Measurements from ENCODE around the gene CD1D. TPM values are rescaled to one million over a fixed set of nuclear protein-coding genes. Genes with fewer than 3 reads are reported as not detected.

The CD1D gene
- total RNA-seq, 4 donors from 2014 or later: 0.26 to 2.0 (median 1.1) TPM

DNA sequence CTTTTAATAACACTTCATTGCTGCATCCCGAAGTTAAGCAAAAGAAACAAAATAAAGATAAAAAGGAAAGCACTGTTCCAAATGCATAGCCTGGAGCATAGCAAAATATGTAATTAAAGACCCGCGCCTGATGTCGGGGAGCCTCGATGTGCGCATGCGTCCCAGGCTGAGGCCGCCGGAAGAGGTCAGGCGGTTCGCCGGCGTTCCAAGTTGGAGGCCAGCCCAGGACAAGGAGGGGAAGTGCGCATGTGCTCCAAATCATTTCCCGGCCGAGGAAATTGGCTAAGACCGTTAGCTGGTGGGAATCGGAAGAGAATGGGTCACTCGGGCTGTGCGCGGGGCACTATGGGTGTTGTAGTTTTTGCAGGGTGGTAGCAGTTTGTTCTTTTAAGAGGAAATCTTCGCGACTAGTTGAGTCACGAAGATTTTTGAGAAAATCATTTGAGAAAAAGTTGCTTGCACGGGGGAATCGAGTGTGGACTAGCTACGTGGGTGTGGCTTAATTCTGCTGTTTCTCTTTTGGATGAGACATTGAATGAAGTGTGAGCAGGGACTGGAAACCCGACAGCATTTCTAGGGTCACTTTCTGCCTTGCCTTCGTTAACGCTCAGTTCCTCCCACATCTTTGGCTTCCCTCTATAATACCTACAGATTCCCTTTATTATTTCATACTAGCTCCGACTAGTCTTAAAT is 31.0 kb upstream of the CD1D start:
- Histone ChIP-seq H3K4me1 (peaks cover 25 to 38% (median 34%) of the 10 kb centered on the region in 4 donors), H3K4me3 (peak overlapping the region; percentile 41 to 55 (median 48)), H3K36me3 (no peaks in the 10 kb centered on the region), H3K27ac (replicated peaks in 1 of 4) (peak overlapping the region; percentile 70 to 79 (median 74)), H3K27me3 (no peaks in the 10 kb centered on the region), H3K9me3 (no peaks in the 10 kb centered on the region)
- intact Hi-C loops (cut with DNase I): no loop called here
- peak; percentile 99 for DNase-seq (ENCODE audit: extremely low spot score)
- TF ChIP-seq POLR2A (IDR thresholded peaks at IDR 0.05; ENCODE audit: low read depth) (no peak), POLR2AphosphoS5 (IDR thresholded peaks at IDR 0.05) (peak; percentile 75 to 97), EP300 (IDR thresholded peaks at IDR 0.05) (peak; percentile 91)
- TF ChIP-seq, protein P1, sequence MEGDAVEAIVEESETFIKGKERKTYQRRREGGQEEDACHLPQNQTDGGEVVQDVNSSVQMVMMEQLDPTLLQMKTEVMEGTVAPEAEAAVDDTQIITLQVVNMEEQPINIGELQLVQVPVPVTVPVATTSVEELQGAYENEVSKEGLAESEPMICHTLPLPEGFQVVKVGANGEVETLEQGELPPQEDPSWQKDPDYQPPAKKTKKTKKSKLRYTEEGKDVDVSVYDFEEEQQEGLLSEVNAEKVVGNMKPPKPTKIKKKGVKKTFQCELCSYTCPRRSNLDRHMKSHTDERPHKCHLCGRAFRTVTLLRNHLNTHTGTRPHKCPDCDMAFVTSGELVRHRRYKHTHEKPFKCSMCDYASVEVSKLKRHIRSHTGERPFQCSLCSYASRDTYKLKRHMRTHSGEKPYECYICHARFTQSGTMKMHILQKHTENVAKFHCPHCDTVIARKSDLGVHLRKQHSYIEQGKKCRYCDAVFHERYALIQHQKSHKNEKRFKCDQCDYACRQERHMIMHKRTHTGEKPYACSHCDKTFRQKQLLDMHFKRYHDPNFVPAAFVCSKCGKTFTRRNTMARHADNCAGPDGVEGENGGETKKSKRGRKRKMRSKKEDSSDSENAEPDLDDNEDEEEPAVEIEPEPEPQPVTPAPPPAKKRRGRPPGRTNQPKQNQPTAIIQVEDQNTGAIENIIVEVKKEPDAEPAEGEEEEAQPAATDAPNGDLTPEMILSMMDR (IDR thresholded peaks at IDR 0.05): no peak
- WGBS: 8% methylated on average over 31 of the region's 31 CpGs

GRCh38 chr1:158150523-158150922 is 30.2 kb upstream of the CD1D start:
- intact Hi-C loops (cut with DNase I): no loop called here
- no peak for DNase-seq (ENCODE audit: extremely low spot score)
- no peaks in the 10 kb centered on the region for H3K36me3 ChIP-seq
- H3K27me3 ChIP-seq: no peaks in the 10 kb centered on the region
- H3K4me3 ChIP-seq: no peak overlapping the region
- H3K4me1 ChIP-seq: peaks cover 17 to 31% (median 26%) of the 10 kb centered on the region in 4 donors
- no peaks in the 10 kb centered on the region for H3K9me3 ChIP-seq
- TF ChIP-seq, protein P1 (IDR thresholded peaks at IDR 0.05): no peak
- TF ChIP-seq EP300 (IDR thresholded peaks at IDR 0.05): no peak
- no peak for TF ChIP-seq POLR2AphosphoS5 (IDR thresholded peaks at IDR 0.05)
- no peak for TF ChIP-seq POLR2A (IDR thresholded peaks at IDR 0.05; ENCODE audit: low read depth)
- 72% methylated on average over 1 of the region's 1 CpG for WGBS
- H3K27ac ChIP-seq (replicated peaks in 1 of 4): peak overlapping the region in 3 of 4 donors; percentile 73 to 79 (median 74)

GRCh38 chr1:158153179-158153578 is 27.5 kb upstream of the CD1D start:
- 70% methylated on average over 1 of the region's 1 CpG for WGBS

DNA sequence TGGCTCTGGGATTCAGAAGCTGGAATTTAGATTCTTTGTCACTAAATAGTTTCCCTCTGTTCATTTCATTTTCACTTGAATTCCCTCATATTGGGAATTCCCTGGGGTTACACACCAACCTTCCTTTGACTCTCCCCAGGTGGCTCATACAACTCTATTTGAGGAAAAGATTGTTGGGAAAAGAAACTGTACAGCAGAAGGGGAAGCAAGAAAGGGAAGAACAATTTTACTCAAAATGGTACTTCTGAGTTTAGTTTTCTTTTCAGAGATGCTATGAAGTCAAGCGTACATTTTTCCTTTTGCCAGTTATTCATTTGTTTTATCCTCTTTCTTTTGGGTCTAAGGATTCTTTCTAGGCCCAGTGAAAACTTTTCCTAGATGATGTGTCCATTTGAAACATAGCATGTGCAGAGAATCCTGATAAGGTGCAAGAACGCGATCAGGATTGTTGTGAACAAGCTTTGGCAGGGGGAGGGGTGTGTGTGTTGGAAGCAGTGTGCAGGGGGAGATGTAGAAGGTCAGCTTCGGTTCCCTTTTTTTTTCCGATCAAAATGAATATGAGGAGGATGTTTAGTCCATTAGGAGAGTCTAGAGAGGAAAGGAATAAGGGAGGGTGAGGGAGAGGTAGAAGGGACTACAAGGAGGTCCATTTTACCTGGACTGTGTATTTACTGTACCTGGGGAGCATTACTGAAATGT is 26.8 kb upstream of the CD1D start:
- H3K27ac ChIP-seq (replicated peaks in 1 of 4): no peak overlapping the region
- peaks cover 5 to 14% (median 10%) of the 10 kb centered on the region in 4 donors for H3K4me1 ChIP-seq
- TF ChIP-seq, protein P1 (IDR thresholded peaks at IDR 0.05): no peak
- TF ChIP-seq POLR2AphosphoS5 (IDR thresholded peaks at IDR 0.05) (no peak), POLR2A (IDR thresholded peaks at IDR 0.05; ENCODE audit: low read depth) (no peak), EP300 (IDR thresholded peaks at IDR 0.05) (no peak)
- no peak overlapping the region for H3K4me3 ChIP-seq
- intact Hi-C loops (cut with DNase I): no loop called here
- H3K9me3 ChIP-seq: no peaks in the 10 kb centered on the region
- 76% methylated on average over 5 of the region's 5 CpGs for WGBS
- DNase-seq (ENCODE audit: extremely low spot score): no peak
- H3K36me3 ChIP-seq: no peaks in the 10 kb centered on the region
- H3K27me3 ChIP-seq: peaks cover 0 to 5% (median 0%) of the 10 kb centered on the region in 4 donors

More at GRCh38 chr1:158153179-158153578, 27.5 kb upstream of the CD1D start:
- no peak for TF ChIP-seq POLR2A (IDR thresholded peaks at IDR 0.05; ENCODE audit: low read depth)
- no peak for TF ChIP-seq EP300 (IDR thresholded peaks at IDR 0.05)
- TF ChIP-seq, protein P1 (IDR thresholded peaks at IDR 0.05): no peak
- TF ChIP-seq POLR2AphosphoS5 (IDR thresholded peaks at IDR 0.05): no peak
- peaks cover 0 to 5% (median 0%) of the 10 kb centered on the region in 4 donors for H3K27me3 ChIP-seq
- intact Hi-C loops (cut with DNase I): no loop called here
- no peaks in the 10 kb centered on the region for H3K9me3 ChIP-seq
- H3K4me3 ChIP-seq: no peak overlapping the region
- no peak for DNase-seq (ENCODE audit: extremely low spot score)
- H3K4me1 ChIP-seq: peaks cover 9 to 17% (median 14%) of the 10 kb centered on the region in 4 donors
- H3K36me3 ChIP-seq: no peaks in the 10 kb centered on the region
- no peak overlapping the region for H3K27ac ChIP-seq (replicated peaks in 1 of 4)

Data from esophagus muscularis mucosa (tissue), 4 donors.